ENCODE data around the gene VEGFB. TPM values are rescaled to one million over a fixed set of nuclear protein-coding genes. Genes with fewer than 3 reads are reported as not detected.

VEGFB gene
- total RNA-seq, 1 experiment from 2014 or later, result 47.5 TPM

DNA sequence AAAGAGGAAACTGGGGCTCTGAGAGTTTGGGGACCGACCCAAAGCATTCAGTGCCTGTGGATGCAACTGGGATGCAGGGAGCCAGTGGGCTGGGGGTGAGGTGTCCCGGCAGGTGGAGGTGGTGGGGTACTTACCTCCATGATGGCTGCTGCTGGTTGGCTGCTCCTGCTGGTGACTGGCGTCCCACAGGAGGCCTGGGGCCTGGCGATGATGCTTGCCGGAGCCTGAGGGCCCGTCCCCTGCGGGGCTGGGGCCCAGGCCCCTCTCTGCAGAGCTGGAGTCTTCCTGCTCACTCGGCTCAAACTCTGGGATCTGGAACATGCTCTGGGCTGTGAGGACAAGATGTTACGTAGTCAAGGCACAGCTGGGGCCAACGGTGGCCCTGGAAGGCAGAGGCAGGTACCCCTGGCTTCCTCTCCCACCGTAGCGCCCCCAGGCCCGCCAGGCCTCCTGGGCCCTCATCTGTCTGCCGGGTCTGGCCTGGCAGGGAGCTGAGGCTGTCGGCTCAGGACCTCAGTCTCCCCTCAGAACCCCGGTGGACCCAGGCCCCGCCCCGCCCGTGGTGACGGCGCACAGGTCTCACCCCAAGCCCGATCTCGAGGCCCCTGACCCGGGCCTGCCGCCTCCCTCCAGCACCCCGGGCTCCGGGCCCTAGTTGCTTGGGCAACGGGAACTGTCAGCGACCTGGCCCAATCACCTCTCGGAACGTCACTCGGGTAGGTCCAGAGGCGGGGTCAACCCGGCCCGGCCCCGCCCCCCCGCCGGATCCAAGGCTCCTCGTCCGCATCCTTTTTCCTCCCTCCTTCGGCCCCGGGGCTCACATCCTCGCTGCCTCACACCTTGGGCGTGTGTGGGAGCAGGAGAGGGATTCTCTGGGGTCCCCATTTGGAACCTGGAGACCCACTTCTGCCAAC, 49.9 kb downstream of the VEGFB start, which contains the start of gene BAD (continued):
- TF ChIP-seq POLR2AphosphoS5 (IDR thresholded peaks at IDR 0.05; ENCODE audit: low read depth, low read length), result peak; percentile 76
- TF ChIP-seq ZNF274 (IDR thresholded peaks at IDR 0.05; ENCODE audit: low read depth, low read length), result no peak
- no peak for TF ChIP-seq SRF (IDR thresholded peaks at IDR 0.05; ENCODE audit: low read depth)
- TF ChIP-seq SIN3A (IDR thresholded peaks at IDR 0.05; ENCODE audit: low read depth), result no peak
- TF ChIP-seq JUND (IDR thresholded peaks at IDR 0.05), result no peak
- TF ChIP-seq TCF7L2 (IDR thresholded peaks at IDR 0.05; ENCODE audit: borderline replicate concordance, extremely low read depth, insufficient read depth, insufficient read length), result no peak

DNA sequence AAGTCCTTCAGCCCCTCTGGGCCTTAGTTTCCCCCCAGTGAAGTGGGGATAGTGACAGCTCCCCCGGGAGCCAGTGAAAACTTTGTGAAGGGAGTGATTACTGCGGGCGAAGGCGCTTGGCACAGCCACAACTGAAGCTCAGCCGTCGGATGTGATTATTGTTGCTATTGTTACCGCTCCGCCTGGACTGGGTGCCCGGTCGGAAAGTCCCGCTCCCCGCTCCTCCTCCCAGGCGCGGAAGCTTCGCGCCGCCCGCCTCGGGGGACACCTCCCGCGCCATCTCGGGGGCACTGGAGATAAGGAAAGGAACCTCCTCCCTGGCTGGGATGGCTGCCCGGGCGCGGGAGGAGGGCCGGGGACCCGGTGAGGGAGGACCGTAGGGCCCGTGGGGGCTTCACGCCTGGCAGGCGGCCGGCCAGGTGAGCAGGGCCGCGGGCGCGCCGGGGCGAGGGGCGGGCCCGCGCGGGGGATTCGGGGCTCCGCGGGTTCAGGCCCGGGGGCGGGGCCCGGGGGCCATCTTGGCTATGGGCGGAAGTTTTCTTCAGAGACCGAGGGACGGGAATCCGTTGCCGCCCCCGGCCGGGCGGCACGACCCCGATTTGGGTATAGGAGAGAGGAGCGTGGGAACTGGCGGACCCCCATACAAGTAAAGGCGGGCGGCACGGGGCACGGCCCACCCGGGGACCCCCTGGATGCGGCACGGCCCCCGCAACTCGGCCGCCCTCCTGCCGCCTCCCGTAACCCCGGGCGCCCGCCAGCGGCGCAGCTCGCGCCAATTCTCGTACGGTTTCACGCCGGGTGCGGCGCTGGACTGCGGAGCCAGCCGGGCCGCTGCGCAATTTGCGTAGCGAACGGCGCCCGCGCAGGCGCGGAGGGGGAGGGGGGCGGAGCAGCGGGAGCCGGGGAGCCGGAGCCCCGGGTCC, 50.8 kb downstream of the VEGFB start, which contains the start of gene GPR137:
GPR137 (plus strand) TSS at position 887 of the 923 bp plus-strand sequence. CDS start 677 bp downstream, outside the sequence.
- Histone ChIP-seq H3K4me3 (replicated peaks in 1 of 2; ENCODE audit: low read depth in 1 of 2, low read length in 2 of 2) (peak within 1 kb of the TSS; percentile 77 to 80), H4K20me1 (ENCODE audit: insufficient read depth) (no peaks in the 10 kb centered on the region), H3K9me3 (ENCODE audit: control insufficient read depth in 1 of 2, insufficient read depth in 1 of 2, low read depth in 1 of 2, low read length in 2 of 2) (no peaks in the 10 kb centered on the region), H3K4me2 (ENCODE audit: low read length) (peak within 1 kb of the TSS; percentile 96), H2AFZ (ENCODE audit: low read depth, low read length, poor library complexity, severe bottlenecking) (no peak within 1 kb of the TSS), H3K36me3 (ENCODE audit: control insufficient read depth in 1 of 2, insufficient read depth in 2 of 2, low read length in 2 of 2) (no peaks in the 10 kb centered on the region; a peak in 1 of 4 replicates), H3K27me3 (ENCODE audit: insufficient read depth, low read length) (no peaks in the 10 kb centered on the region), H3K79me2 (ENCODE audit: insufficient read depth, low read length) (no peaks in the 10 kb centered on the region), H3K4me1 (ENCODE audit: control insufficient read depth in 1 of 2, insufficient read depth in 2 of 2, low read length in 2 of 2) (peaks cover 14 to 27% of the 10 kb centered on the region in 2 experiments), H3K9ac (ENCODE audit: low read length) (peak within 1 kb of the TSS; percentile 85), H3K9me2 (ENCODE audit: insufficient read depth) (no peaks in the 10 kb centered on the region), H3K27ac (ENCODE audit: low read depth, low read length) (peak within 1 kb of the TSS; percentile 83)
- TSS peak; percentile 94 for BruUV-seq (replicated peaks)
- intact Hi-C loops (cut with micrococcal nuclease), result loop anchor here (1.0 kb wide), 1 partner anchor 43 kb away; no protein-coding TSS in a partner anchor
- DNase-seq (ENCODE audit: low read depth, low spot score), result no peak
- RAD21 ChIA-PET (ENCODE audit: low non-redundant PET in 1 of 2, low total read pairs in 2 of 2, uncharacterized antibody in 2 of 2, unreplicated experiment in 2 of 2), result interaction anchor here (0.7 to 0.8 kb wide), 2 partner anchors 14 to 79 kb away, joined by 3 to 5 read pairs; no protein-coding TSS in a partner anchor
- no peak for TF ChIP-seq CBX3 (IDR thresholded peaks at IDR 0.05; ENCODE audit: low read depth)
- TF ChIP-seq POLR2AphosphoS5 (IDR thresholded peaks at IDR 0.05; ENCODE audit: low read depth, low read length), result peak; percentile 76
- TF ChIP-seq EGR1 (IDR thresholded peaks at IDR 0.05; ENCODE audit: low read depth), result peak; percentile 78
- peak; percentile 95 for TF ChIP-seq YY1 (IDR thresholded peaks at IDR 0.05; ENCODE audit: extremely low read depth, insufficient replicate concordance, low read depth, low read length)
- POLR2A ChIA-PET, result interaction anchor here (1.2 to 1.7 kb wide), 2 partner anchors 15 to 16 kb away, joined by 3 to 5 read pairs; no protein-coding TSS in a partner anchor
- CTCF ChIA-PET, result interaction anchor here (0.9 to 4.3 kb wide), 5 partner anchors 16 to 46 kb away, joined by 3 to 22 read pairs (median 4); partner anchors contain the start of genes ESRRA, PRDX5 and TRMT112
- peak; percentile 59 for ATAC-seq
